GM11168 (cell line): ENCODE results near the gene EIF3K.

ENCODE experiments used
- in situ Hi-C: fragments of 300-500 bp; cut with MboI; formaldehyde crosslinking; loops from one replicate; pipeline ENCODE4 v1.12.0; 2022; ENCODE audit warnings: low sequenced_read_pairs; ENCODE audit not compliant: unreplicated experiment

EIF3K gene

DNA sequence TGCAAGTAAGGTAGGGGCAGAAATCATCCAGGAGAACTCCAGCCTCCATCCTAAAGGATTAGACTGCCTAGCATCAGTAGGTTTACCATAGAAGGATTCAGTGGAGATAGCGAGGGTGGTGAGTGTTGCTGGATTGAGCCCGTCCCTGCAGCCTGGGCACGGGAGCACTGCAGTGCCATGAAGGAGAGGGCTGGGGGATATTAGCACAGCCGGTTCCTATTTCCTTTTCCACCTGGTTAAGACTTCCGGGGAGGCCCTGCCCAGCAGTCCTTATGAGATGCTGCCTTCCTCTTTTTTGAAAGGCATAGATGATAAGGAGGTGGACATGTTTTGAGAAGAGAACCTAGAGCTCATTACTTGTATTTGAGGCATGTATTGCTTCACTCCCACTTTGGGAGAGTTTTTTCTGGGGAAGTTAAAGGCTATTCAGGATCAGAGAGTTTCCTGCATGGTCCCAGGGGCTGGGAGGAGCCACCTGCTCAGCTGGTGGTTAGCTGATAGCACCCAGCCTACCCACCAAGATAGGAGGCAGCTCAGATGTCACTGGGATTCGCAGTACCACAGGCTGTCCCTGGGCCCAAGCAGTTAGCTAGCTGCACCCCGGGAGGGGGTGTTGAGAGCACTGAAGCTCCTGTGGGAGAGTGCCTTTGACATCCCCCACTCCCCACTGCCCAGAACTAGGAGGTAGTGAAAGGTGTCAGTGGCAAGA lies 45.7 kb downstream of the EIF3K start:
- in situ Hi-C loops, result no loop called here

DNA sequence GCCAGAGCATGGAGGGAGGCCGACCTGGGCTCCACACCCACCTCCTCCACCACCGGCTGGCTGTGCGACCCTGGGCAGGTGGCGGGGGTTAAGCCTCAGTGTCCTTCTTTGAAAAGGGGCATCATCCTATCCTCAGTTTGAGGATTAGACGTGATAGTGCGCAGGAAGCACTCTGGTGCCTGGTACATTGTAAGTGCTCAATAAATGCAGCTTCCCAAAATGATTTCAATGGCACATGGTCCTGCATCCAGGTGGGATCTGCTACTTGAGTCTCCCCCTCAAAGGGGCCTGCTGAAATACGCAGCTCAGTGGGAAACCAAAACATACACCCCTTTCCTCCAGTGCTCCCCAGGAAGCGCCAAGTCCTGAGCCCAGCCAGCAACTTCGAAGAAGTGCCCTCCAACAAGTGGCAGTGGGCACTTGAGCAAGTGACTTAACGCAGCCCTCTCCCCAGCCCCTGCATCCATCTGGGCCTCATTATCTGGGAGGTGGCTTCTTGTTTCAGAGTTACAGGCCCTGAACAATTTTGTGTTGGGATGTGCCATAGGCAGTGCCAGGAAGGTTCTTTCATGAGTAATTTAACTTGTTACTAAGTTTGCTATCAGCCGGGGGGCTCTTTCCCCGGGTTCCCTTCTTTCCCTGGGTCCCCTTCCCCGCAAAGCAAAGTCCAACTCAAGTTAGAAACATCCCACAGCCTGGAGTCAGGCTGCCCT lies 46.4 kb downstream of the EIF3K start:
- in situ Hi-C loops, result no loop called here

- in situ Hi-C loops, result no loop called here
These were observed 47.1 kb downstream of the EIF3K start for GRCh38 chr19:38665950-38666662.

GRCh38 chr19:38666663-38667511 lies 47.9 kb downstream of the EIF3K start:
- in situ Hi-C loops, result no loop called here

- in situ Hi-C loops, result no loop called here
These were observed 48.7 kb downstream of the EIF3K start for GRCh38 chr19:38667661-38668171.

GRCh38 chr19:38669552-38669951 lies 50.6 kb downstream of the EIF3K start:
- in situ Hi-C loops, result no loop called here

DNA sequence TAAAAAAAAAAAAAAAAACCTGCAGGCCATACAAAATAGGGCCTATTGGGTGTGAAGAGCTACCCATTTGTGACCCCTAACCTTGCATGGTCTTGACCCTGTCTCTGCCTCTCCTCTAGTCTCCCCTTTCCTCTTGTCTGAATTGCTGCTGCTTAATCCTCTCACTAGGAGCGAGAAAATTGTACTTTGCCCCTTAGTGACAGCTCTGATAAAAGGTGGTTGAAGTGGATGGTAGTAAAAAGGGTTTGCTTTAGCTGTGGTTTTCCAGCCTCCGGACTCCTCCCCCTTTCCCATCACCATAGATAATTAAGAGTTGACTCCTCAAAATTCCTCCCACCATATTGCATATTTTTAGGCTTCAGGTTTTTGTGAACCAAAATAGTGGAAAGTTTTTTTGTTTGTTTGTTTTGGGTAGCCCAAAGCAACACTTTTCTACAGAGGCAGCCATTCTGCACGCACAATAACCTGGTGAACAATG lies 52.0 kb downstream of the EIF3K start:
- in situ Hi-C loops, result no loop called here

GRCh38 chr19:38671654-38672053 lies 52.7 kb downstream of the EIF3K start:
- in situ Hi-C loops, result no loop called here

- in situ Hi-C loops, result no loop called here
These were observed 54.0 kb downstream of the EIF3K start for GRCh38 chr19:38673030-38673429.

GRCh38 chr19:38674388-38675171 lies 55.6 kb downstream of the EIF3K start:
- in situ Hi-C loops, result no loop called here

DNA sequence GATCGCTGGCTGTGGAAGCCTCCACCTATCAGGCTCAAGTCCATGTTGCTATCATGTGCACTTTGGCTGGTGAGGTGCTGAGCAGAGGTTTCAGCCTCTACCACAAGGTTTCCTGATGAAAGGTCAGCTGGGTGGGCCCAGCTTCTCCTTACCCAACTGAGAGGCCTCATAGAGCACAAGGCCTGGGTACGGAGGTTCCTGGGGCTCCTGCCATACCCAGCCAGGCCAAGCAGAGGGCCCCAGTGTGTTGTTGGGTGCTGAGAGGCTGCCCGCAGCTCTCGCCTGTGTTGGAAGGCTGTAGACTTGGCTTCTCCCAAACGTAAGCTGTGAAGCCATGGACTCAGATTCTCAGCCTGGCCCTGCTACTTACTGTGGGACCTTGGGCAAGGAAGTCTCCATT lies 56.6 kb downstream of the EIF3K start:
- in situ Hi-C loops, result no loop called here

GRCh38 chr19:38676023-38676877 lies 57.3 kb downstream of the EIF3K start:
- in situ Hi-C loops, result no loop called here

GRCh38 chr19:38676878-38677646 lies 58.1 kb downstream of the EIF3K start:
- in situ Hi-C loops, result no loop called here

- in situ Hi-C loops, result no loop called here
These were observed 59.4 kb downstream of the EIF3K start for GRCh38 chr19:38678217-38678890.

GRCh38 chr19:38678891-38679494 lies 60.0 kb downstream of the EIF3K start:
- in situ Hi-C loops, result no loop called here

GRCh38 chr19:38679839-38680238 lies 60.9 kb downstream of the EIF3K start:
- in situ Hi-C loops, result no loop called here
